HEK293 (cell line): Measurements from ENCODE around the gene CDYL2.

Source experiments
- CTCF ChIA-PET: fragments of 350-600 bp; formaldehyde crosslinking; extraction: SDS; loops from one replicate; lab custom pipeline; 2021; ENCODE audit warnings: antibody characterized with exemption; lab: Yijun Ruan, JAX
- POLR2A ChIA-PET: fragments of 300-600 bp; formaldehyde crosslinking; extraction: SDS; loops from one replicate; lab custom pipeline; 2020; ENCODE audit warnings: antibody characterized with exemption, inconsistent platforms; lab: Yijun Ruan, JAX
- H3K27ac ChIP-seq: fragments of 200-500 bp; sonication (Bioruptor generic); 2 replicates; pipeline ENCODE4 v1.5.1; 2014; ENCODE audit warnings: low read depth, low read length, control low read depth, inconsistent platforms; ENCODE audit errors: extremely low read depth
- H3K36me3 ChIP-seq, 2 experiments: fragments of 200-500 bp in 1 of 2; sonication (Bioruptor generic) in 1 of 2; 1 replicate in 1 of 2; 2 replicates in 1 of 2; pipeline ENCODE4 v1.5.1; 2014 to 2017; ENCODE audit warnings: inconsistent platforms in 2 of 2, low read length in 2 of 2; ENCODE audit not compliant: control insufficient read depth in 2 of 2, insufficient read depth in 1 of 2
- H3K4me1 ChIP-seq: fragments of 200-500 bp; sonication (Bioruptor generic); 2 replicates; pipeline ENCODE4 v1.5.1; 2014; ENCODE audit warnings: mild to moderate bottlenecking, low read length, inconsistent platforms; ENCODE audit not compliant: control insufficient read depth, insufficient read depth
- H3K4me3 ChIP-seq: 2 replicates; pipeline ENCODE4 v1.5.1; 2011; ENCODE audit warnings: low read depth, mild to moderate bottlenecking, control low read depth, low read length, moderate library complexity
- H3K9me3 ChIP-seq: fragments of 200-500 bp; sonication (Bioruptor generic); 2 replicates; pipeline ENCODE4 v1.5.1; 2014; ENCODE audit warnings: low read depth, low read length, inconsistent platforms; ENCODE audit not compliant: control insufficient read depth, insufficient read depth
- ATF2 ChIP-seq: fragments of 450-650 bp; formaldehyde crosslinking; IDR thresholded peaks from 2 replicates; pipeline ENCODE4 v1.5.1; 2016; ENCODE audit warnings: missing biosample characterization, missing genetic modification characterization, low read depth
- KLF7 ChIP-seq: fragments of 450-650 bp; formaldehyde crosslinking; IDR thresholded peaks from 2 replicates; pipeline ENCODE4 v1.5.1; 2016; ENCODE audit warnings: missing biosample characterization, missing genetic modification characterization, borderline replicate concordance
- OSR2 ChIP-seq: fragments of 450-650 bp; formaldehyde crosslinking; IDR thresholded peaks from 2 replicates; pipeline ENCODE4 v1.5.1; 2016; ENCODE audit warnings: missing biosample characterization, missing genetic modification characterization
- SCRT2 ChIP-seq: fragments of 450-650 bp; formaldehyde crosslinking; IDR thresholded peaks from 2 replicates; pipeline ENCODE4 v1.5.1; 2016; ENCODE audit warnings: missing biosample characterization, missing genetic modification characterization
- YY2 ChIP-seq: fragments of 450-650 bp; formaldehyde crosslinking; IDR thresholded peaks from 2 replicates; pipeline ENCODE4 v1.5.1; 2016; ENCODE audit warnings: missing biosample characterization, missing genetic modification characterization
- ZBTB20 ChIP-seq: fragments of 450-650 bp; formaldehyde crosslinking; IDR thresholded peaks from 2 replicates; pipeline ENCODE4 v1.5.1; 2016; ENCODE audit warnings: missing biosample characterization, missing genetic modification characterization
- ZBTB26 ChIP-seq: fragments of 450-650 bp; formaldehyde crosslinking; optimal IDR thresholded peaks from 2 replicates; pipeline ENCODE3; 2016; ENCODE audit warnings: missing biosample characterization, mild to moderate bottlenecking, missing genetic modification characterization
- ZNF112 ChIP-seq: fragments of 450-650 bp; formaldehyde crosslinking; IDR thresholded peaks from 2 replicates; pipeline ENCODE4 v1.5.0; 2017; ENCODE audit warnings: missing biosample characterization, missing genetic modification characterization
- ZNF138 ChIP-seq: fragments of 450-650 bp; formaldehyde crosslinking; IDR thresholded peaks from 2 replicates; pipeline ENCODE4 v1.5.1; 2016; ENCODE audit warnings: missing biosample characterization, missing genetic modification characterization, borderline replicate concordance
- ZNF157 ChIP-seq: fragments of 450-650 bp; formaldehyde crosslinking; IDR thresholded peaks from 2 replicates; pipeline ENCODE4 v1.5.1; 2016; ENCODE audit warnings: missing biosample characterization, missing genetic modification characterization
- ZNF184 ChIP-seq: fragments of 450-650 bp; IDR thresholded peaks from 2 replicates; pipeline ENCODE4 v1.5.1; 2018; ENCODE audit warnings: missing biosample characterization, mild to moderate bottlenecking, missing genetic modification characterization
- ZNF214 ChIP-seq: fragments of 450-650 bp; formaldehyde crosslinking; IDR thresholded peaks from 2 replicates; pipeline ENCODE4 v1.5.1; 2017; ENCODE audit warnings: missing biosample characterization, mild to moderate bottlenecking, missing genetic modification characterization, borderline replicate concordance
- ZNF239 ChIP-seq: fragments of 450-650 bp; formaldehyde crosslinking; IDR thresholded peaks from 2 replicates; pipeline ENCODE4 v1.5.1; 2016; ENCODE audit warnings: missing biosample characterization, missing genetic modification characterization
- ZNF404 ChIP-seq: fragments of 450-650 bp; formaldehyde crosslinking; IDR thresholded peaks from 2 replicates; pipeline ENCODE4 v1.5.1; 2017; ENCODE audit warnings: missing biosample characterization, missing genetic modification characterization
- ZNF433 ChIP-seq: fragments of 450-650 bp; formaldehyde crosslinking; IDR thresholded peaks from 2 replicates; pipeline ENCODE4 v1.5.1; 2016; ENCODE audit warnings: missing biosample characterization, missing genetic modification characterization, low read depth
- ZNF548 ChIP-seq: fragments of 450-650 bp; formaldehyde crosslinking; IDR thresholded peaks from 2 replicates; pipeline ENCODE4 v1.5.1; 2016; ENCODE audit warnings: missing biosample characterization, missing genetic modification characterization
- ZNF555 ChIP-seq: fragments of 450-650 bp; formaldehyde crosslinking; conservative IDR thresholded peaks from 2 replicates; pipeline ENCODE4 v1.5.1; 2017; ENCODE audit warnings: missing biosample characterization, mild to moderate bottlenecking, missing genetic modification characterization, inconsistent platforms
- ZNF560 ChIP-seq: fragments of 450-650 bp; formaldehyde crosslinking; IDR thresholded peaks from 2 replicates; pipeline ENCODE4 v1.5.1; 2017; ENCODE audit warnings: missing biosample characterization, missing genetic modification characterization, borderline replicate concordance
- ZNF747 ChIP-seq: fragments of 450-650 bp; formaldehyde crosslinking; IDR thresholded peaks from 2 replicates; pipeline ENCODE4 v1.5.1; 2016; ENCODE audit warnings: missing biosample characterization, missing genetic modification characterization
- ZSCAN5A ChIP-seq: fragments of 450-650 bp; formaldehyde crosslinking; IDR thresholded peaks from 2 replicates; pipeline ENCODE4 v1.5.1; 2016; ENCODE audit warnings: missing biosample characterization, missing genetic modification characterization
- TF ChIP-seq, protein P1 (sequence below): fragments of 450-650 bp; formaldehyde crosslinking; IDR thresholded peaks from 2 replicates; pipeline ENCODE4 v1.5.1; 2016; ENCODE audit warnings: missing biosample characterization, missing genetic modification characterization

Gene CDYL2

GRCh38 chr16:80720804-80721371, 83.5 kb downstream of the CDYL2 start:
- H3K4me1 ChIP-seq = peaks cover 6% of the 10 kb centered on the region; the same call in 1 of the 2 replicates
- ChIA-PET CTCF (no interaction called here), POLR2A (no interaction called here)
- TF ChIP-seq, protein P1, sequence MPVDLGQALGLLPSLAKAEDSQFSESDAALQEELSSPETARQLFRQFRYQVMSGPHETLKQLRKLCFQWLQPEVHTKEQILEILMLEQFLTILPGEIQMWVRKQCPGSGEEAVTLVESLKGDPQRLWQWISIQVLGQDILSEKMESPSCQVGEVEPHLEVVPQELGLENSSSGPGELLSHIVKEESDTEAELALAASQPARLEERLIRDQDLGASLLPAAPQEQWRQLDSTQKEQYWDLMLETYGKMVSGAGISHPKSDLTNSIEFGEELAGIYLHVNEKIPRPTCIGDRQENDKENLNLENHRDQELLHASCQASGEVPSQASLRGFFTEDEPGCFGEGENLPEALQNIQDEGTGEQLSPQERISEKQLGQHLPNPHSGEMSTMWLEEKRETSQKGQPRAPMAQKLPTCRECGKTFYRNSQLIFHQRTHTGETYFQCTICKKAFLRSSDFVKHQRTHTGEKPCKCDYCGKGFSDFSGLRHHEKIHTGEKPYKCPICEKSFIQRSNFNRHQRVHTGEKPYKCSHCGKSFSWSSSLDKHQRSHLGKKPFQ (tag by site-specific recombination) = no peak
- TF ChIP-seq ZNF112 (no peak), ZNF404 (tag by site-specific recombination) (no peak), ZBTB20 (tag by site-specific recombination) (no peak)
- H3K36me3 ChIP-seq = no peaks in the 10 kb centered on the region
- no peaks in the 10 kb centered on the region for H3K9me3 ChIP-seq
- no peak overlapping the region for H3K27ac ChIP-seq
- H3K4me3 ChIP-seq = no peak overlapping the region

DNA sequence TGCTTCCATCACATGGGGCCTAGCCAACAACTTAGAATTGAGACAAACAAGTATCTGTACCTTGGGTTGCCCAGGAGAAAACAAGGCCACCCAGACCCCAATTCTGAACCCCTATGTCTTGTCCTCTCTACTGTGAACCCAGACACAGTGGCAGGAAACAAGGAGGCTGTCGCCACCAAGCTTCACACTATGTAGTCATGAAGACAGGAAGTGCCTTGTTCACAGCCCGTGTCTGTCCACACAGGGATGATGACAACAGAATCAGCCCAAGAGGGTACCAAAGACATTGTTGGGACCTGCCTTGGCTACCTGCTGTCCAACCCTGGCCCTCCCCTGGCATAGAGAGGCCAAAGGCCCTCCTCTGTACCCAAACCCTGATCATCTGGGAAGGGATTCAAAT, 84.8 kb downstream of the CDYL2 start:
- TF ChIP-seq ZNF138 (tag by site-specific recombination) (no peak), OSR2 (tag by site-specific recombination) (no peak), ATF2 (no peak), ZNF214 (tag by site-specific recombination) (no peak), KLF7 (tag by site-specific recombination) (no peak), ZNF433 (tag by site-specific recombination) (no peak), ZBTB26 (tag by site-specific recombination) (no peak), ZNF157 (tag by site-specific recombination) (no peak), ZNF239 (no peak), ZNF555 (tag by site-specific recombination) (no peak), SCRT2 (tag by site-specific recombination) (no peak), ZSCAN5A (tag by site-specific recombination) (no peak), YY2 (tag by site-specific recombination) (no peak), ZNF747 (tag by site-specific recombination) (no peak), ZNF560 (no peak), ZNF548 (no peak), ZNF184 (no peak)
- H3K9me3 ChIP-seq = no peaks in the 10 kb centered on the region
- no peak overlapping the region for H3K27ac ChIP-seq
- H3K4me1 ChIP-seq = peaks cover 6% of the 10 kb centered on the region; the same call in 1 of the 2 replicates
- H3K4me3 ChIP-seq = no peak overlapping the region
- H3K36me3 ChIP-seq = no peaks in the 10 kb centered on the region
- ChIA-PET POLR2A (no interaction called here), CTCF (no interaction called here)
